Stimulated activated CD8-positive, alpha-beta memory T cell treated with anti-CD3 and anti-CD28 coated beads, Interleukin-15, amount 100 ng/mL, for 24 hours (primary cell): ENCODE data around the gene SHROOM3.
"Not testable (repeated sequence)": the region's sequence is repeated elsewhere in the genome, so short reads cannot be mapped to it uniquely, and the experiment has no call there.

ENCODE experiments used
- DNase-seq: peaks from one replicate; pipeline ENCODE4 v3.0.0-alpha.2; 2020; ENCODE audit warnings: low read depth

SHROOM3 gene

GRCh38 chr4:76723924-76724323 lies 288.9 kb downstream of the SHROOM3 start:
- no peak for DNase-seq

GRCh38 chr4:76725039-76725438 lies 290.0 kb downstream of the SHROOM3 start:
- no peak for DNase-seq

- DNase-seq: no peak
These were observed 291.1 kb downstream of the SHROOM3 start for GRCh38 chr4:76726176-76726575.

- no peak for DNase-seq
These were observed 291.6 kb downstream of the SHROOM3 start for GRCh38 chr4:76726631-76727030.

GRCh38 chr4:76727934-76728333 lies 292.9 kb downstream of the SHROOM3 start:
- DNase-seq: not testable (repeated sequence)

- no peak for DNase-seq
These were observed 294.4 kb downstream of the SHROOM3 start for GRCh38 chr4:76729460-76729859.

GRCh38 chr4:76729980-76730379 lies 295.0 kb downstream of the SHROOM3 start:
- DNase-seq: no peak

GRCh38 chr4:76732246-76732645 lies 297.2 kb downstream of the SHROOM3 start:
- no peak for DNase-seq

- no peak for DNase-seq
These were observed 298.2 kb downstream of the SHROOM3 start for GRCh38 chr4:76733068-76733771.

GRCh38 chr4:76736414-76736813 lies 301.4 kb downstream of the SHROOM3 start:
- DNase-seq: no peak

- DNase-seq: no peak
These were observed 302.2 kb downstream of the SHROOM3 start for GRCh38 chr4:76737180-76737579.

- no peak for DNase-seq
These were observed 302.7 kb downstream of the SHROOM3 start for GRCh38 chr4:76737771-76738085.

GRCh38 chr4:76738086-76738931 lies 303.3 kb downstream of the SHROOM3 start:
- DNase-seq: no peak

GRCh38 chr4:76740192-76740591 lies 305.2 kb downstream of the SHROOM3 start:
- no peak for DNase-seq

GRCh38 chr4:76740866-76741662 lies 306.0 kb downstream of the SHROOM3 start:
- DNase-seq: no peak

- no peak for DNase-seq
These were observed 306.6 kb downstream of the SHROOM3 start for GRCh38 chr4:76741663-76742020.

- DNase-seq: no peak
These were observed 309.4 kb downstream of the SHROOM3 start for GRCh38 chr4:76744241-76744921.

GRCh38 chr4:76745240-76745639 lies 310.2 kb downstream of the SHROOM3 start:
- no peak for DNase-seq

GRCh38 chr4:76747563-76747962 lies 312.5 kb downstream of the SHROOM3 start:
- no peak for DNase-seq

- no peak for DNase-seq
These were observed 313.6 kb downstream of the SHROOM3 start for GRCh38 chr4:76748649-76749048.

- no peak for DNase-seq
These were observed 314.3 kb downstream of the SHROOM3 start for GRCh38 chr4:76749355-76749754.

GRCh38 chr4:76750716-76751115 lies 315.7 kb downstream of the SHROOM3 start:
- no peak for DNase-seq
